Natural killer cell (primary cell): ENCODE measurements around the gene ERI3. TPM values are rescaled to one million over a fixed set of nuclear protein-coding genes. Genes with fewer than 3 reads are reported as not detected.

Source experiments
- ATAC-seq, 3 donors: fragments of 150-1000 bp in 2 of 3; fragments of 200-7000 bp in 1 of 3; cut with Tn5 transposase; 1 replicate in 1 of 3; 2 replicates in 2 of 3; pipeline ENCODE4 v1.10.0; 2021; ENCODE audit warnings: mild to moderate bottlenecking in 2 of 3, moderate library complexity in 2 of 3
- DNase-seq, 2 donors: peaks; one replicate each; pipeline versions ENCODE4 v3.0.0 to v3.0.0-alpha.2; 2013 to 2021; ENCODE audit warnings: mixed read lengths in 1 of 2
- H3K27ac ChIP-seq: one replicate; pipeline ENCODE4 v1.5.1; 2013; ENCODE audit warnings: mild to moderate bottlenecking, low read length
- H3K27me3 ChIP-seq: one replicate; pipeline ENCODE4 v1.6.1; 2013; ENCODE audit warnings: low read length; ENCODE audit not compliant: control insufficient read depth, insufficient read depth
- H3K36me3 ChIP-seq: one replicate; pipeline ENCODE4 v1.6.1; 2013; ENCODE audit warnings: low read length; ENCODE audit not compliant: control insufficient read depth, insufficient read depth
- H3K4me1 ChIP-seq: one replicate; pipeline ENCODE4 v1.6.1; 2013; ENCODE audit warnings: low read length; ENCODE audit not compliant: control insufficient read depth, insufficient read depth
- H3K4me3 ChIP-seq: one replicate; pipeline ENCODE4 v1.5.1; 2013; ENCODE audit warnings: low read length
- H3K9me3 ChIP-seq: one replicate; pipeline ENCODE4 v1.6.1; 2013; ENCODE audit warnings: low read length; ENCODE audit not compliant: control insufficient read depth, insufficient read depth
- H3K27ac Mint-ChIP-seq, 2 donors: one replicate each; pipeline ENCODE4 v1.8.0; 2022; ENCODE audit warnings: mild to moderate bottlenecking in 2 of 2, mixed read lengths in 2 of 2, moderate library complexity in 1 of 2
- H3K27me3 Mint-ChIP-seq, 2 donors: one replicate each; pipeline ENCODE4 v1.8.0; 2022; ENCODE audit warnings: low read depth in 2 of 2, mixed read lengths in 2 of 2
- H3K36me3 Mint-ChIP-seq: one replicate; pipeline ENCODE4 v1.8.0; 2022; ENCODE audit warnings: mixed read lengths
- H3K4me1 Mint-ChIP-seq, 2 donors: one replicate each; pipeline ENCODE4 v1.8.0; 2022; ENCODE audit warnings: mixed read lengths in 2 of 2
- H3K4me3 Mint-ChIP-seq: one replicate; pipeline ENCODE4 v1.8.0; 2022; ENCODE audit warnings: mild to moderate bottlenecking, moderate library complexity, mixed read lengths
- H3K9me3 Mint-ChIP-seq, 2 donors: one replicate each; pipeline ENCODE4 v1.8.0; 2022; ENCODE audit warnings: mixed read lengths in 2 of 2
- CTCF ChIP-seq: fragments of 200-600 bp; IDR thresholded peaks from one replicate; pipeline ENCODE4 v1.8.0; 2022; ENCODE audit warnings: antibody characterized with exemption
- WGBS: methylation state at CpG from one replicate; pipeline ENCODE4 v1.1.7; 2013; ENCODE audit warnings: missing lambda C conversion rate; ENCODE audit not compliant: insufficient coverage; 5-methylcytosine and 5-hydroxymethylcytosine counted together
- intact Hi-C: fragments of 100-400 bp; cut with micrococcal nuclease; formaldehyde crosslinking; loops from one replicate; pipeline ENCODE4 v1.14.2; 2022
- total RNA-seq, 4 donors: library from RNA; stranded (reverse); fragments of 120-200 nt in 1 of 4; gene quantifications; one replicate each; pipeline versions ENCODE4 v1.2.3 to v1.2.4, GENCODE V29; 2013 to 2022

Gene ERI3
- total RNA-seq, 3 donors from 2014 or later (not counting 1 experiment from before 2014, with no cell fraction given): 28.3 to 35.3 (median 30.4) TPM

- H3K36me3 ChIP-seq: peaks cover 36% of the 10 kb centered on the region
- H3K36me3 Mint-ChIP-seq: peaks cover 18% of the 10 kb centered on the region
- H3K27me3 Mint-ChIP-seq: no peaks in the 10 kb centered on the region
- no peak overlapping the region for H3K27ac Mint-ChIP-seq
- H3K4me3 Mint-ChIP-seq: no peak overlapping the region
- H3K4me1 Mint-ChIP-seq: peaks cover 6 to 7% of the 10 kb centered on the region in 2 donors
- intact Hi-C loops: no loop called here
- DNase-seq (no peak), ATAC-seq (no peak)
- TF ChIP-seq CTCF: no peak
- no peaks in the 10 kb centered on the region for H3K9me3 Mint-ChIP-seq
- H3K4me3 ChIP-seq: no peak overlapping the region
- no peaks in the 10 kb centered on the region for H3K27me3 ChIP-seq
- H3K9me3 ChIP-seq: no peaks in the 10 kb centered on the region
- 97% methylated on average over 1 of the region's 1 CpG for WGBS
- H3K27ac ChIP-seq: no peak overlapping the region
- no peaks in the 10 kb centered on the region for H3K4me1 ChIP-seq
Measured at GRCh38 chr1:44303532-44303931, 51.5 kb downstream of the ERI3 start.

- Mint-ChIP-seq H3K36me3 (peaks cover 16% of the 10 kb centered on the region), H3K4me1 (peaks cover 6 to 7% of the 10 kb centered on the region in 2 donors), H3K27ac (no peak overlapping the region), H3K9me3 (no peaks in the 10 kb centered on the region), H3K4me3 (no peak overlapping the region), H3K27me3 (no peaks in the 10 kb centered on the region)
- DNase-seq (no peak), ATAC-seq (no peak)
- WGBS: 48% methylated on average over 5 of the region's 6 CpGs
- Histone ChIP-seq H3K27ac (no peak overlapping the region), H3K36me3 (peaks cover 35% of the 10 kb centered on the region), H3K4me3 (no peak overlapping the region), H3K4me1 (no peaks in the 10 kb centered on the region), H3K9me3 (no peaks in the 10 kb centered on the region), H3K27me3 (no peaks in the 10 kb centered on the region)
- peak; percentile 11 for TF ChIP-seq CTCF
- intact Hi-C loops: no loop called here
Measured at GRCh38 chr1:44302541-44302940, 52.5 kb downstream of the ERI3 start.

- TF ChIP-seq CTCF: no peak
- Histone ChIP-seq H3K27ac (no peak overlapping the region), H3K9me3 (no peaks in the 10 kb centered on the region), H3K4me1 (no peaks in the 10 kb centered on the region), H3K27me3 (no peaks in the 10 kb centered on the region), H3K4me3 (no peak overlapping the region), H3K36me3 (peaks cover 33% of the 10 kb centered on the region)
- no peaks in the 10 kb centered on the region for H3K27me3 Mint-ChIP-seq
- H3K27ac Mint-ChIP-seq: no peak overlapping the region
- ATAC-seq (no peak), DNase-seq (no peak)
- peaks cover 6% of the 10 kb centered on the region for H3K36me3 Mint-ChIP-seq
- peaks cover 6% of the 10 kb centered on the region in 2 donors for H3K4me1 Mint-ChIP-seq
- H3K9me3 Mint-ChIP-seq: no peaks in the 10 kb centered on the region
- H3K4me3 Mint-ChIP-seq: no peak overlapping the region
- WGBS: 85% methylated on average over 3 of the region's 5 CpGs
- intact Hi-C loops: no loop called here
Measured at GRCh38 chr1:44301442-44301841, 53.6 kb downstream of the ERI3 start.

GRCh38 chr1:44300852-44301251 is 54.2 kb downstream of the ERI3 start:
- no peaks in the 10 kb centered on the region for H3K4me1 ChIP-seq
- Mint-ChIP-seq H3K27ac (no peak overlapping the region), H3K9me3 (no peaks in the 10 kb centered on the region), H3K4me1 (peaks cover 0 to under 1% of the 10 kb centered on the region in 2 donors), H3K27me3 (no peaks in the 10 kb centered on the region), H3K4me3 (no peak overlapping the region), H3K36me3 (peaks cover under 1% of the 10 kb centered on the region)
- H3K36me3 ChIP-seq: peaks cover 32% of the 10 kb centered on the region
- intact Hi-C loops: no loop called here
- DNase-seq (no peak), ATAC-seq (no peak)
- WGBS: 98% methylated on average over 6 of the region's 7 CpGs
- no peaks in the 10 kb centered on the region for H3K27me3 ChIP-seq
- no peaks in the 10 kb centered on the region for H3K9me3 ChIP-seq
- no peak overlapping the region for H3K4me3 ChIP-seq
- TF ChIP-seq CTCF: no peak
- no peak overlapping the region for H3K27ac ChIP-seq
